HepG2 (cell line): Measurements from ENCODE around the gene FAM171A2. TPM values are rescaled to one million over a fixed set of nuclear protein-coding genes. Genes with fewer than 3 reads are reported as not detected.

Source experiments
- ETV6 ChIP-seq: sonication (generic); formaldehyde crosslinking; conservative IDR thresholded peaks from 2 replicates; pipeline ENCODE4 v1.4.0; 2020; ENCODE audit warnings: missing genetic modification reagents
- MBNL3 ChIP-seq: fragments of 250-450 bp; sonication (Bioruptor Pico); conservative IDR thresholded peaks from 2 replicates; pipeline ENCODE4 v1.8.0; 2022; ENCODE audit warnings: mild to moderate bottlenecking, inconsistent platforms
- SMARCC2 ChIP-seq: fragments of 450-650 bp; IDR thresholded peaks from 2 replicates; pipeline ENCODE4 v1.6.1; 2017; ENCODE audit warnings: antibody characterized with exemption, mild to moderate bottlenecking
- ZKSCAN8 ChIP-seq: IDR thresholded peaks from 2 replicates; pipeline ENCODE4 v1.6.1; 2016; ENCODE audit warnings: borderline replicate concordance, missing genetic modification reagents, missing compliant biosample characterization
- ZNF253 ChIP-seq: sonication (generic); formaldehyde crosslinking; IDR thresholded peaks from 2 replicates; pipeline ENCODE4 v1.8.0; 2022; ENCODE audit warnings: mild to moderate bottlenecking, missing genetic modification reagents, borderline replicate concordance
- ZNF264 ChIP-seq: sonication (generic); formaldehyde crosslinking; IDR thresholded peaks from 2 replicates; pipeline ENCODE4 v1.4.0; 2020; ENCODE audit warnings: missing genetic modification reagents
- ZNF430 ChIP-seq: sonication (generic); formaldehyde crosslinking; IDR thresholded peaks from 2 replicates; pipeline ENCODE4 v1.9.0; 2021; ENCODE audit warnings: mild to moderate bottlenecking, missing genetic modification reagents
- ZNF569 ChIP-seq: sonication (generic); formaldehyde crosslinking; IDR thresholded peaks from 2 replicates; pipeline ENCODE4 v1.5.0; 2020; ENCODE audit warnings: mild to moderate bottlenecking, missing genetic modification reagents, moderate library complexity, borderline replicate concordance
- ZNF616 ChIP-seq: sonication (generic); formaldehyde crosslinking; IDR thresholded peaks from 2 replicates; pipeline ENCODE4 v1.5.0; 2020; ENCODE audit warnings: low read depth, mild to moderate bottlenecking, missing genetic modification reagents
- ZNF670 ChIP-seq: sonication (generic); formaldehyde crosslinking; IDR thresholded peaks from 2 replicates; pipeline ENCODE4 v1.8.0; 2022; ENCODE audit warnings: mild to moderate bottlenecking, missing genetic modification reagents, borderline replicate concordance
- ZNF687 ChIP-seq: sonication (generic); formaldehyde crosslinking; IDR thresholded peaks from 2 replicates; pipeline ENCODE4 v1.5.1; 2020; ENCODE audit warnings: mild to moderate bottlenecking, missing genetic modification reagents, moderate library complexity
- ZNF773 ChIP-seq: sonication (generic); formaldehyde crosslinking; IDR thresholded peaks from 2 replicates; pipeline ENCODE4 v1.4.0; 2020; ENCODE audit warnings: missing genetic modification reagents, borderline replicate concordance
- polyA plus RNA-seq, 8 experiments: library from polyadenylated mRNA; depleted of rRNA in 3 of 8; stranded (reverse) in 7 of 8; unstranded in 1 of 8; fragments of >200 nt; fragmentation: Illumina TruSeq in 4 of 8; extraction: Trizol in 4 of 8; gene quantifications; 2 replicates each; pipeline versions ENCODE4 v1.2.1 to v1.2.3, GENCODE V29; 2011 to 2016; ENCODE audit warnings: low read depth in 4 of 8, missing spikeins in 1 of 8, mixed read lengths in 1 of 8; ENCODE audit not compliant: insufficient read depth in 1 of 8
- total RNA-seq, 5 experiments: library from RNA; depleted of rRNA; stranded (reverse); fragments of >200 nt; fragmentation: Illumina TruSeq; extraction: Trizol; gene quantifications; 2 replicates each; pipeline ENCODE4 v1.2.3, GENCODE V29; 2016; ENCODE audit warnings: low read depth in 1 of 5
- TF ChIP-seq, protein P1 (sequence below): sonication (generic); IDR thresholded peaks from 2 replicates; pipeline ENCODE4 v1.6.1; 2016; ENCODE audit warnings: low read depth, borderline replicate concordance
- TF ChIP-seq, protein P2 (sequence below): sonication (generic); formaldehyde crosslinking; IDR thresholded peaks from 2 replicates; pipeline ENCODE4 v1.5.1; 2020; ENCODE audit warnings: mild to moderate bottlenecking, missing genetic modification reagents, moderate library complexity
- TF ChIP-seq, protein P3 (sequence below): sonication (generic); formaldehyde crosslinking; IDR thresholded peaks from 2 replicates; pipeline ENCODE4 v1.4.0; 2020; ENCODE audit warnings: missing genetic modification reagents
- TF ChIP-seq, protein P4 (sequence below): sonication (generic); formaldehyde crosslinking; IDR thresholded peaks from 2 replicates; pipeline ENCODE4 v1.5.0; 2020; ENCODE audit warnings: missing genetic modification reagents

FAM171A2 gene
- total and polyA plus RNA-seq, 2 of the 13 experiments (the other 11 are each of a cell fraction or from before 2014, with no cell fraction given), result 1.8 to 3.6 TPM

DNA sequence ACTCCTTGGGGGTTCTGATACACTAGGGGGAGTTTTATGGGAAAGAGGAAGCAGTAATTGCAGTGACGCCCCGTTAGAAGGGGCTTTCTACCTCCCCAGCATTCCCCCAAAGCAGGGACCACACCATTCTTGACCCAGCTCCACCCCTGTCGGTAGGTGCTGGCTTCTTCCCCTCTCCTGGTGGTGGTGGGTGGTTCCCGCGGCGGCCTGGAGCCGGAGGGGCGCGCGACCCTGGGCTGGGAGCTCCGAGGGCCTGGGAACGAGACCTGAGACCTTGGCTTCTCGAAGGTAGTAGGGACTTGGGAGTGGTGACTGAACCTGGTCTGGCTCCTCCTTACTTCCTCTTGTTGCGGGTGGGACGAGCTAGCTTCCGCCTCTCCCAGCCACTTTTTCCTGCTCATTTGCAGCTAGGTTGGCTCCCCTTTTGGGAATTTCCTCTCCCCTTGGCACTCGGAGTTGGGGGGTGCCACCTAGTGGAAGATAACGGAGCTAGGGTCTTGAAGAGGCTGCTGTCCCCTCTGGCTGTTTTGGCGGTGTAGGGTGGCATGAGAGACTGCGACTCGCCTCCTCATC is 18.1 kb downstream of the FAM171A2 start (continued):
- TF ChIP-seq, protein P1, sequence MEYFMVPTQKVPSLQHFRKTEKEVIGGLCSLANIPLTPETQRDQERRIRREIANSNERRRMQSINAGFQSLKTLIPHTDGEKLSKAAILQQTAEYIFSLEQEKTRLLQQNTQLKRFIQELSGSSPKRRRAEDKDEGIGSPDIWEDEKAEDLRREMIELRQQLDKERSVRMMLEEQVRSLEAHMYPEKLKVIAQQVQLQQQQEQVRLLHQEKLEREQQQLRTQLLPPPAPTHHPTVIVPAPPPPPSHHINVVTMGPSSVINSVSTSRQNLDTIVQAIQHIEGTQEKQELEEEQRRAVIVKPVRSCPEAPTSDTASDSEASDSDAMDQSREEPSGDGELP, result no peak
- peak; percentile 58; the same call in 1 of the 2 replicates for TF ChIP-seq ZNF687 (CRISPR knock-in tag)
- no peak for TF ChIP-seq ZNF773 (CRISPR knock-in tag)
- TF ChIP-seq, protein P2, sequence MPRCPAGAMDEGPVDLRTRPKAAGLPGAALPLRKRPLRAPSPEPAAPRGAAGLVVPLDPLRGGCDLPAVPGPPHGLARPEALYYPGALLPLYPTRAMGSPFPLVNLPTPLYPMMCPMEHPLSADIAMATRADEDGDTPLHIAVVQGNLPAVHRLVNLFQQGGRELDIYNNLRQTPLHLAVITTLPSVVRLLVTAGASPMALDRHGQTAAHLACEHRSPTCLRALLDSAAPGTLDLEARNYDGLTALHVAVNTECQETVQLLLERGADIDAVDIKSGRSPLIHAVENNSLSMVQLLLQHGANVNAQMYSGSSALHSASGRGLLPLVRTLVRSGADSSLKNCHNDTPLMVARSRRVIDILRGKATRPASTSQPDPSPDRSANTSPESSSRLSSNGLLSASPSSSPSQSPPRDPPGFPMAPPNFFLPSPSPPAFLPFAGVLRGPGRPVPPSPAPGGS (CRISPR knock-in tag), result no peak
- TF ChIP-seq MBNL3 (CRISPR knock-in tag), result no peak
- peak; percentile 99 for TF ChIP-seq ETV6 (CRISPR knock-in tag)
- 0 out of 2 replicates have a peak, but pooled peaks have one; percentile 66 for TF ChIP-seq ZNF430
- TF ChIP-seq ZNF616 (CRISPR knock-in tag), result no peak
- no peak for TF ChIP-seq ZNF569
- TF ChIP-seq ZNF253 (CRISPR knock-in tag), result no peak
- TF ChIP-seq SMARCC2, result no peak
- TF ChIP-seq, protein P3, sequence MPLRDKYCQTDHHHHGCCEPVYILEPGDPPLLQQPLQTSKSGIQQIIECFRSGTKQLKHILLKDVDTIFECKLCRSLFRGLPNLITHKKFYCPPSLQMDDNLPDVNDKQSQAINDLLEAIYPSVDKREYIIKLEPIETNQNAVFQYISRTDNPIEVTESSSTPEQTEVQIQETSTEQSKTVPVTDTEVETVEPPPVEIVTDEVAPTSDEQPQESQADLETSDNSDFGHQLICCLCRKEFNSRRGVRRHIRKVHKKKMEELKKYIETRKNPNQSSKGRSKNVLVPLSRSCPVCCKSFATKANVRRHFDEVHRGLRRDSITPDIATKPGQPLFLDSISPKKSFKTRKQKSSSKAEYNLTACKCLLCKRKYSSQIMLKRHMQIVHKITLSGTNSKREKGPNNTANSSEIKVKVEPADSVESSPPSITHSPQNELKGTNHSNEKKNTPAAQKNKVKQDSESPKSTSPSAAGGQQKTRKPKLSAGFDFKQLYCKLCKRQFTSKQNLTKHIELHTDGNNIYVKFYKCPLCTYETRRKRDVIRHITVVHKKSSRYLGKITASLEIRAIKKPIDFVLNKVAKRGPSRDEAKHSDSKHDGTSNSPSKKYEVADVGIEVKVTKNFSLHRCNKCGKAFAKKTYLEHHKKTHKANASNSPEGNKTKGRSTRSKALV (CRISPR knock-in tag), result peak; percentile 53; the same call in 1 of the 2 replicates
- TF ChIP-seq ZKSCAN8 (CRISPR knock-in tag), result no peak; the same call in 1 of the 2 replicates
- TF ChIP-seq ZNF264 (CRISPR knock-in tag), result no peak
- TF ChIP-seq ZNF670, result no peak; the same call in 1 of the 2 replicates
- TF ChIP-seq, protein P4, sequence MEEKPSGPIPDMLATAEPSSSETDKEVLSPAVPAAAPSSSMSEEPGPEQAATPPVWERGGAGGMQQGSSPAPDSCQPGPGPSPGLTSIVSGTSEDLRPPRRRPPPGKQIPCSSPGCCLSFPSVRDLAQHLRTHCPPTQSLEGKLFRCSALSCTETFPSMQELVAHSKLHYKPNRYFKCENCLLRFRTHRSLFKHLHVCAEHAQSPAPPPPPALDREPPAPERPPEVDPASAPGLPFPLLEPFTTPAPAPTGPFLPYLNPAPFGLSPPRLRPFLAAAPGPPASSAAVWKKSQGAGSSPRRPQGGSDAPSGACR (CRISPR knock-in tag), result peak; percentile 16; the same call in 1 of the 2 replicates
